B cell (primary cell): Measurements from ENCODE around the gene CREBBP. TPM values are rescaled to one million over a fixed set of nuclear protein-coding genes. Genes with fewer than 3 reads are reported as not detected.

Source experiments
- ATAC-seq: fragments of 200-7000 bp; cut with Tn5 transposase; one replicate; pipeline ENCODE4 v1.10.0; 2021; ENCODE audit warnings: low read depth, mild to moderate bottlenecking, moderate number of reproducible peaks, moderate library complexity
- CTCF ChIA-PET: fragments of 350-600 bp; sonication (Branson Sonifier 250); formaldehyde crosslinking; loops from one replicate; lab custom pipeline; 2021; ENCODE audit warnings: antibody characterized with exemption, inconsistent platforms; lab: Charles Lee
- POLR2A ChIA-PET: fragments of 350-600 bp; sonication (Branson Sonifier 250); formaldehyde crosslinking; loops from one replicate; lab custom pipeline; 2021; ENCODE audit warnings: antibody characterized with exemption; lab: Charles Lee
- DNase-seq: peaks from one replicate; pipeline ENCODE4 v3.0.0; 2013
- H2AFZ ChIP-seq: 2 replicates; pipeline ENCODE4 v1.6.1; 2012; ENCODE audit warnings: mild to moderate bottlenecking, low read depth, low read length; ENCODE audit not compliant: insufficient read depth, poor library complexity, severe bottlenecking
- H3K27ac ChIP-seq, 2 donors: 1 replicate in 1 of 2; 2 replicates in 1 of 2; pipeline ENCODE4 v1.5.1; 2012 to 2013; ENCODE audit warnings: low read length in 2 of 2, mild to moderate bottlenecking in 2 of 2, moderate library complexity in 1 of 2
- H3K27me3 ChIP-seq, 4 experiments: fragments of 200-600 bp in 1 of 4; sonication (generic) in 1 of 4; replicated peaks in 1 of 4; 1 replicate in 2 of 4; 2 replicates in 2 of 4; pipeline versions ENCODE4 v1.6.1 to v1.7.0; 2013 to 2016; ENCODE audit warnings: low read length in 3 of 4, mild to moderate bottlenecking in 2 of 4, mixed read lengths in 1 of 4, moderate library complexity in 1 of 4; ENCODE audit not compliant: insufficient read depth in 4 of 4, control insufficient read depth in 3 of 4; ENCODE audit errors: control extremely low read depth in 1 of 4
- H3K36me3 ChIP-seq, 2 experiments: replicated peaks in 1 of 2; 1 replicate in 1 of 2; 2 replicates in 1 of 2; pipeline versions ENCODE4 v1.6.1 to v1.7.1; 2013; ENCODE audit warnings: low read length in 1 of 2; ENCODE audit not compliant: insufficient read depth in 2 of 2, control insufficient read depth in 1 of 2; ENCODE audit errors: control extremely low read depth in 1 of 2, extremely low read depth in 1 of 2
- H3K4me1 ChIP-seq, 2 donors: fragments of 200-600 bp in 1 of 2; sonication (generic) in 1 of 2; 1 replicate in 1 of 2; 2 replicates in 1 of 2; pipeline versions ENCODE4 v1.5.1 to v1.6.1; 2013 to 2017; ENCODE audit warnings: low read length in 2 of 2; ENCODE audit not compliant: control insufficient read depth in 2 of 2, insufficient read depth in 2 of 2
- H3K4me2 ChIP-seq: replicated peaks from 2 replicates; pipeline ENCODE3; 2012; ENCODE audit warnings: mild to moderate bottlenecking, low read depth, low read length; ENCODE audit not compliant: poor library complexity, severe bottlenecking
- H3K4me3 ChIP-seq, 5 experiments: fragments of 200-600 bp in 1 of 5; sonication (generic) in 1 of 5; 1 replicate in 3 of 5; 2 replicates in 2 of 5; pipeline versions ENCODE4 v1.5.1 to v1.7.0; 2011 to 2016; ENCODE audit warnings: low read length in 4 of 5, mild to moderate bottlenecking in 4 of 5, low read depth in 2 of 5, control low read depth in 1 of 5, moderate library complexity in 1 of 5; ENCODE audit not compliant: insufficient read depth in 1 of 5; ENCODE audit errors: control extremely low read depth in 1 of 5, extremely low read depth in 1 of 5
- H3K79me2 ChIP-seq: fragments of 200-600 bp; sonication (generic); one replicate; pipeline ENCODE4 v1.6.0; 2016; ENCODE audit warnings: low read length; ENCODE audit not compliant: control insufficient read depth, insufficient read depth
- H3K9ac ChIP-seq: fragments of 200-600 bp; sonication (generic); 2 replicates; pipeline ENCODE4 v1.6.1; 2017; ENCODE audit warnings: mild to moderate bottlenecking, low read length, moderate library complexity
- H3K9me3 ChIP-seq, 3 donors: one replicate each; pipeline versions ENCODE4 v1.6.1 to v1.7.1; 2013; ENCODE audit warnings: low read length in 2 of 3; ENCODE audit not compliant: control insufficient read depth in 2 of 3, insufficient read depth in 1 of 3; ENCODE audit errors: control extremely low read depth in 1 of 3
- H4K20me1 ChIP-seq: 2 replicates; pipeline ENCODE4 v1.6.0; 2012; ENCODE audit warnings: mild to moderate bottlenecking, low read length; ENCODE audit not compliant: insufficient read depth, control insufficient read depth, poor library complexity, severe bottlenecking
- H3K27ac Mint-ChIP-seq: one replicate; pipeline ENCODE4 v1.8.0; 2021; ENCODE audit warnings: mixed read lengths
- H3K27me3 Mint-ChIP-seq: one replicate; pipeline ENCODE4 v1.8.0; 2021; ENCODE audit warnings: mixed read lengths
- H3K4me1 Mint-ChIP-seq: one replicate; pipeline ENCODE4 v1.8.0; 2021; ENCODE audit warnings: mixed read lengths
- H3K4me3 Mint-ChIP-seq: one replicate; pipeline ENCODE4 v1.8.0; 2021; ENCODE audit warnings: mixed read lengths
- H3K9me3 Mint-ChIP-seq: one replicate; pipeline ENCODE4 v1.8.0; 2022; ENCODE audit warnings: mixed read lengths; ENCODE audit not compliant: insufficient read depth
- CTCF ChIP-seq: fragments of 200-600 bp; IDR thresholded peaks from one replicate; pipeline ENCODE4 v1.8.0; 2022; ENCODE audit warnings: antibody characterized with exemption, mild to moderate bottlenecking
- EZH2 ChIP-seq: IDR thresholded peaks from 2 replicates; pipeline ENCODE4 v1.6.1; 2012; ENCODE audit warnings: borderline replicate concordance, low read depth, mild to moderate bottlenecking, moderate library complexity, low read length; ENCODE audit not compliant: insufficient read depth, poor library complexity, severe bottlenecking
- WGBS: methylation state at CpG from one replicate; pipeline ENCODE4 v1.1.5; 2013; ENCODE audit warnings: missing lambda C conversion rate; ENCODE audit not compliant: insufficient coverage; 5-methylcytosine and 5-hydroxymethylcytosine counted together
- intact Hi-C: fragments of 100-400 bp; cut with micrococcal nuclease; formaldehyde crosslinking; loops from one replicate; pipeline ENCODE4 v1.10.0; 2022
- polyA plus RNA-seq: library from polyadenylated mRNA; depleted of rRNA; stranded (reverse); fragments of >200 nt; gene quantifications from 2 replicates; pipeline ENCODE4 v1.2.3, GENCODE V29; 2012
- total RNA-seq, 2 donors: library from RNA; stranded (reverse); fragments of 120-200 nt in 1 of 2; gene quantifications; 1 replicate in 1 of 2; 2 replicates in 1 of 2; pipeline versions ENCODE4 v1.2.3 to v1.2.4, GENCODE V29; 2013 to 2022

CREBBP gene
- total and polyA plus RNA-seq, 2 donors (not counting 1 experiment from before 2014, with no cell fraction given): 27.6 to 206 TPM

- H3K9me3 ChIP-seq: no peaks in the 10 kb centered on the region
- intact Hi-C loops: no loop called here
- no peak overlapping the region for H3K27ac ChIP-seq
- H3K79me2 ChIP-seq: peaks cover 99% of the 10 kb centered on the region
- no peak overlapping the region for H2AFZ ChIP-seq
- TF ChIP-seq CTCF (no peak), EZH2 (no peak)
- H3K4me2 ChIP-seq: no peak overlapping the region
- CTCF ChIA-PET: no interaction called here
- H3K36me3 ChIP-seq: peaks cover 3 to 18% of the 10 kb centered on the region in 2 experiments
- H3K4me1 ChIP-seq: peaks cover 11 to 13% of the 10 kb centered on the region in 2 donors
- Mint-ChIP-seq H3K4me3 (no peak overlapping the region), H3K27ac (no peak overlapping the region), H3K4me1 (peaks cover 39% of the 10 kb centered on the region), H3K9me3 (no peaks in the 10 kb centered on the region), H3K27me3 (no peaks in the 10 kb centered on the region)
- peaks cover 94% of the 10 kb centered on the region for H4K20me1 ChIP-seq
- H3K9ac ChIP-seq: no peak overlapping the region
- ATAC-seq: no peak
- POLR2A ChIA-PET: no interaction called here
- 100% methylated on average over 1 of the region's 9 CpGs for WGBS
- DNase-seq: no peak
- no peaks in the 10 kb centered on the region for H3K27me3 ChIP-seq
- H3K4me3 ChIP-seq: no peak overlapping the region
Observed at GRCh38 chr16:3838600-3839401, 41.7 kb downstream of the CREBBP start.

GRCh38 chr16:3837851-3838586, 42.5 kb downstream of the CREBBP start:
- peaks cover 99% of the 10 kb centered on the region for H3K79me2 ChIP-seq
- CTCF ChIA-PET: no interaction called here
- H3K27me3 Mint-ChIP-seq: no peaks in the 10 kb centered on the region
- DNase-seq (no peak), ATAC-seq (no peak)
- peaks cover 5 to 18% of the 10 kb centered on the region in 2 experiments for H3K36me3 ChIP-seq
- H3K4me3 Mint-ChIP-seq: no peak overlapping the region
- intact Hi-C loops: no loop called here
- H3K4me3 ChIP-seq: no peak overlapping the region
- H3K27ac Mint-ChIP-seq: no peak overlapping the region
- peaks cover 94% of the 10 kb centered on the region for H4K20me1 ChIP-seq
- no peaks in the 10 kb centered on the region for H3K27me3 ChIP-seq
- peaks cover 42% of the 10 kb centered on the region for H3K4me1 Mint-ChIP-seq
- no peak overlapping the region for H2AFZ ChIP-seq
- POLR2A ChIA-PET: no interaction called here
- TF ChIP-seq CTCF (no peak), EZH2 (no peak)
- H3K9me3 ChIP-seq: peaks cover 0 to 3% (median 2%) of the 10 kb centered on the region in 3 donors
- H3K4me2 ChIP-seq: no peak overlapping the region
- no peak overlapping the region for H3K27ac ChIP-seq
- H3K9ac ChIP-seq: no peak overlapping the region
- H3K9me3 Mint-ChIP-seq: peaks cover 4% of the 10 kb centered on the region
- peaks cover 11 to 13% of the 10 kb centered on the region in 2 donors for H3K4me1 ChIP-seq
- 100% methylated on average over 2 of the region's 5 CpGs for WGBS
